Gastrocnemius medialis (tissue), 4 donors: ENCODE data around the gene SCUBE1. TPM values are rescaled to one million over a fixed set of nuclear protein-coding genes. Genes with fewer than 3 reads are reported as not detected.

Experiments used
- ATAC-seq, 2 donors: fragments of 150-250 bp; one replicate each; pipeline ENCODE4 v1.9.1; 2016
- DNase-seq, 2 donors: peaks; one replicate each; pipeline ENCODE4 v3.0.0-alpha.2; 2019
- H3K27ac ChIP-seq, 4 donors: fragments of 200-600 bp; sonication (generic); 1 replicate in 1 of 4; 2 replicates in 3 of 4; pipeline ENCODE4 v1.5.1; 2016 to 2018; ENCODE audit warnings: mild to moderate bottlenecking in 2 of 4, moderate library complexity in 1 of 4
- H3K27me3 ChIP-seq, 3 donors: fragments of 200-600 bp; sonication (generic) in 2 of 3; 1 replicate in 1 of 3; 2 replicates in 2 of 3; pipeline versions ENCODE4 v1.5.1 to v1.6.0; 2016 to 2019; ENCODE audit warnings: mild to moderate bottlenecking in 1 of 3, moderate library complexity in 1 of 3
- H3K36me3 ChIP-seq, 2 donors: fragments of 200-600 bp; sonication (generic) in 1 of 2; one replicate each; pipeline ENCODE4 v1.5.1; 2017 to 2018
- H3K4me1 ChIP-seq, 2 donors: fragments of 200-600 bp; sonication (generic) in 1 of 2; one replicate each; pipeline ENCODE4 v1.5.1; 2016 to 2017; ENCODE audit warnings: mild to moderate bottlenecking in 2 of 2
- H3K4me3 ChIP-seq, 4 donors: fragments of 200-600 bp; sonication (generic) in 3 of 4; 1 replicate in 1 of 4; 2 replicates in 3 of 4; pipeline ENCODE4 v1.5.1; 2016 to 2019; ENCODE audit warnings: mild to moderate bottlenecking in 2 of 4
- H3K9me3 ChIP-seq, 3 donors: fragments of 200-600 bp; sonication (generic) in 2 of 3; 1 replicate in 1 of 3; 2 replicates in 2 of 3; pipeline ENCODE4 v1.5.1; 2016 to 2019
- CTCF ChIP-seq, 5 experiments: fragments of 450-650 bp in 3 of 5; fragments of 200-600 bp in 2 of 5; sonication (generic) in 2 of 5; IDR thresholded peaks in 4 of 5; conservative IDR thresholded peaks in 1 of 5; 1 replicate in 4 of 5; 2 replicates in 1 of 5; pipeline ENCODE4 v1.5.1; 2016 to 2019; ENCODE audit warnings: antibody characterized with exemption in 5 of 5, mild to moderate bottlenecking in 3 of 5, moderate library complexity in 3 of 5
- POLR2A ChIP-seq, 2 donors: fragments of 450-650 bp; IDR thresholded peaks; one replicate each; pipeline ENCODE4 v1.6.1; 2017; ENCODE audit warnings: antibody characterized with exemption in 2 of 2, mild to moderate bottlenecking in 2 of 2, moderate library complexity in 2 of 2
- in situ Hi-C, 4 donors: fragments of 200-750 bp; cut with MboI; loops; one replicate each; pipeline versions ENCODE4 v1.15.0 to v1.8.0; 2017; ENCODE audit warnings: low sequenced_read_pairs in 4 of 4
- intact Hi-C: fragments of 100-400 bp; cut with DNase I; formaldehyde crosslinking; loops from one replicate; pipeline ENCODE4 v1.15.1; 2023; ENCODE audit warnings: low total_unique reads
- total RNA-seq, 4 donors: library from RNA; depleted of rRNA; stranded (reverse); fragments of >200 nt; gene quantifications; one replicate each; pipeline versions ENCODE4 v1.1.0 to v1.2.3, GENCODE V29; 2016

The SCUBE1 gene
- total RNA-seq, 4 donors from 2014 or later: 0.20 to 0.55 (median 0.41) TPM

- H3K4me1 ChIP-seq: no peaks in the 10 kb centered on the region
- no peak for DNase-seq
- peaks cover 0 to 6% (median 0%) of the 10 kb centered on the region in 3 donors for H3K9me3 ChIP-seq
- peaks cover 0 to 28% (median 13%) of the 10 kb centered on the region in 3 donors for H3K27me3 ChIP-seq
- in situ Hi-C loops: loop anchor here in 2 of 4 donors (25.0 kb wide), 2 partner anchors 460 to 1260 kb away; no protein-coding TSS in a partner anchor
- no peak for ATAC-seq
- H3K4me3 ChIP-seq: no peak overlapping the region
- TF ChIP-seq POLR2A (IDR thresholded peaks at IDR 0.05): no peak
- no peak for TF ChIP-seq CTCF (IDR thresholded peaks at IDR 0.05 in 4 of 5, conservative IDR thresholded peaks at IDR 0.05 in 1 of 5)
- H3K36me3 ChIP-seq: no peaks in the 10 kb centered on the region
- no peak overlapping the region for H3K27ac ChIP-seq
- intact Hi-C loops: no loop called here
Measured at GRCh38 chr22:43377548-43377895, 34.4 kb upstream of the SCUBE1 start.

- no peak overlapping the region for H3K27ac ChIP-seq
- TF ChIP-seq CTCF (IDR thresholded peaks at IDR 0.05 in 4 of 5, conservative IDR thresholded peaks at IDR 0.05 in 1 of 5) (no peak), POLR2A (IDR thresholded peaks at IDR 0.05) (no peak)
- ATAC-seq (no peak), DNase-seq (no peak)
- H3K9me3 ChIP-seq: peaks cover 0 to 6% (median 0%) of the 10 kb centered on the region in 3 donors
- peaks cover 3 to 25% (median 18%) of the 10 kb centered on the region in 3 donors for H3K27me3 ChIP-seq
- H3K4me3 ChIP-seq: no peak overlapping the region
- no peaks in the 10 kb centered on the region for H3K4me1 ChIP-seq
- in situ Hi-C loops (loop anchor here in 2 of 4 donors (25.0 kb wide), 2 partner anchors 460 to 1260 kb away; no protein-coding TSS in a partner anchor), intact Hi-C loops (no loop called here)
- no peaks in the 10 kb centered on the region for H3K36me3 ChIP-seq
Measured at GRCh38 chr22:43376765-43377547, 33.8 kb upstream of the SCUBE1 start.

- H3K27ac ChIP-seq: no peak overlapping the region
- peaks cover 0 to 6% (median 0%) of the 10 kb centered on the region in 3 donors for H3K9me3 ChIP-seq
- no peak for ATAC-seq
- no peaks in the 10 kb centered on the region for H3K4me1 ChIP-seq
- in situ Hi-C loops: loop anchor here in 2 of 4 donors (25.0 kb wide), 2 partner anchors 461 to 1261 kb away; no protein-coding TSS in a partner anchor
- intact Hi-C loops: no loop called here
- DNase-seq: no peak
- H3K4me3 ChIP-seq: no peak overlapping the region
- TF ChIP-seq POLR2A (IDR thresholded peaks at IDR 0.05): no peak
- TF ChIP-seq CTCF (IDR thresholded peaks at IDR 0.05 in 4 of 5, conservative IDR thresholded peaks at IDR 0.05 in 1 of 5): no peak
- peaks cover 12 to 28% (median 27%) of the 10 kb centered on the region in 3 donors for H3K27me3 ChIP-seq
- no peaks in the 10 kb centered on the region for H3K36me3 ChIP-seq
Measured at GRCh38 chr22:43375951-43376455, 32.8 kb upstream of the SCUBE1 start.

GRCh38 chr22:43370036-43370435 lies 26.9 kb upstream of the SCUBE1 start:
- no peak overlapping the region for H3K4me3 ChIP-seq
- intact Hi-C loops (no loop called here), in situ Hi-C loops (no loop called here)
- H3K4me1 ChIP-seq: no peaks in the 10 kb centered on the region
- TF ChIP-seq POLR2A (IDR thresholded peaks at IDR 0.05) (no peak), CTCF (IDR thresholded peaks at IDR 0.05 in 4 of 5, conservative IDR thresholded peaks at IDR 0.05 in 1 of 5) (no peak)
- H3K27ac ChIP-seq: no peak overlapping the region
- peaks cover 35 to 51% (median 39%) of the 10 kb centered on the region in 3 donors for H3K27me3 ChIP-seq
- H3K9me3 ChIP-seq: peaks cover 0 to 6% (median 0%) of the 10 kb centered on the region in 3 donors
- H3K36me3 ChIP-seq: no peaks in the 10 kb centered on the region
- DNase-seq (no peak), ATAC-seq (no peak)
